ENCODE measurements around the gene HELZ. TPM values are rescaled to one million over a fixed set of nuclear protein-coding genes. Genes with fewer than 3 reads are reported as not detected.
"Not testable (repeated sequence)": the region's sequence is repeated elsewhere in the genome, so short reads cannot be mapped to it uniquely, and the experiment has no call there.

Gene HELZ
- polyA plus RNA-seq, 6 donors from 2014 or later, result 34.5 to 94.7 (median 75.5) TPM

- Mint-ChIP-seq H3K9me3 (peaks cover 0 to 2% (median 0%) of the 10 kb centered on the region in 7 donors), H3K4me3 (no peak overlapping the region), H3K36me3 (peaks cover 34 to 46% of the 10 kb centered on the region in 2 donors), H3K27ac (peak overlapping the region in 1 of 6 donors; percentile 21), H3K27me3 (no peaks in the 10 kb centered on the region), H3K4me1 (peaks cover 0 to 9% (median 0%) of the 10 kb centered on the region in 3 donors)
- no peak for DNase-seq
- no peak for ATAC-seq (ENCODE audit: low read depth in 2 of 2)
These were observed 92.2 kb downstream of the HELZ start for GRCh38 chr17:67152824-67153223.

- ATAC-seq (ENCODE audit: low read depth in 2 of 2), result no peak
- H3K27me3 Mint-ChIP-seq, result no peaks in the 10 kb centered on the region
- peaks cover 0 to 2% (median 0%) of the 10 kb centered on the region in 7 donors for H3K9me3 Mint-ChIP-seq
- peak overlapping the region in 1 of 6 donors; percentile 2 for H3K27ac Mint-ChIP-seq
- no peak for DNase-seq
- H3K36me3 Mint-ChIP-seq, result peaks cover 29 to 43% of the 10 kb centered on the region in 2 donors
- H3K4me1 Mint-ChIP-seq, result peaks cover 0 to 5% (median 0%) of the 10 kb centered on the region in 3 donors
- H3K4me3 Mint-ChIP-seq, result no peak overlapping the region
These were observed 93.3 kb downstream of the HELZ start for GRCh38 chr17:67151717-67152116.

- ATAC-seq (ENCODE audit: low read depth in 2 of 2) (no peak), DNase-seq (no peak)
- Mint-ChIP-seq H3K9me3 (peaks cover 0 to 2% (median 0%) of the 10 kb centered on the region in 7 donors), H3K4me1 (no peaks in the 10 kb centered on the region), H3K36me3 (peaks cover 22 to 39% of the 10 kb centered on the region in 2 donors), H3K4me3 (no peak overlapping the region), H3K27ac (no peak overlapping the region), H3K27me3 (no peaks in the 10 kb centered on the region)
These were observed 94.2 kb downstream of the HELZ start for GRCh38 chr17:67150826-67151225.

- no peaks in the 10 kb centered on the region for H3K9me3 Mint-ChIP-seq
- H3K27me3 Mint-ChIP-seq, result no peaks in the 10 kb centered on the region
- ATAC-seq (ENCODE audit: low read depth in 2 of 2), result no peak
- H3K27ac Mint-ChIP-seq, result no peak overlapping the region
- peaks cover 15 to 50% of the 10 kb centered on the region in 2 donors for H3K36me3 Mint-ChIP-seq
- DNase-seq, result no peak
- no peaks in the 10 kb centered on the region for H3K4me1 Mint-ChIP-seq
- no peak overlapping the region for H3K4me3 Mint-ChIP-seq
These were observed 96.6 kb downstream of the HELZ start for GRCh38 chr17:67148352-67148751.

GRCh38 chr17:67145183-67145805 is 99.7 kb downstream of the HELZ start:
- DNase-seq (no peak), ATAC-seq (ENCODE audit: low read depth in 2 of 2) (no peak)
- Mint-ChIP-seq H3K4me1 (peaks cover 0 to 6% (median 3%) of the 10 kb centered on the region in 3 donors), H3K4me3 (no peak overlapping the region), H3K36me3 (peaks cover 15 to 40% of the 10 kb centered on the region in 2 donors), H3K9me3 (peaks cover 0 to 5% (median 0%) of the 10 kb centered on the region in 7 donors), H3K27me3 (no peaks in the 10 kb centered on the region), H3K27ac (no peak overlapping the region)

- DNase-seq, result no peak
- ATAC-seq (ENCODE audit: low read depth in 2 of 2), result no peak
- no peaks in the 10 kb centered on the region for H3K27me3 Mint-ChIP-seq
- peak overlapping the region in 1 of 6 donors; percentile 41 for H3K27ac Mint-ChIP-seq
- H3K9me3 Mint-ChIP-seq, result peaks cover 0 to 5% (median 0%) of the 10 kb centered on the region in 7 donors
- peaks cover 0 to 13% (median 3%) of the 10 kb centered on the region in 3 donors for H3K4me1 Mint-ChIP-seq
- H3K4me3 Mint-ChIP-seq, result no peak overlapping the region
- H3K36me3 Mint-ChIP-seq, result peaks cover 24 to 49% of the 10 kb centered on the region in 2 donors
These were observed 101.7 kb downstream of the HELZ start for GRCh38 chr17:67143318-67143717.

GRCh38 chr17:67142030-67142429 is 103.0 kb downstream of the HELZ start:
- H3K4me3 Mint-ChIP-seq; DNase-seq; H3K9me3 Mint-ChIP-seq; ATAC-seq (ENCODE audit: low read depth in 2 of 2); H3K27ac Mint-ChIP-seq; H3K27me3 Mint-ChIP-seq: not testable (repeated sequence)
- Mint-ChIP-seq H3K4me1 (peaks cover 0 to 16% (median 3%) of the 10 kb centered on the region in 3 donors), H3K36me3 (peaks cover 37 to 53% of the 10 kb centered on the region in 2 donors)

- Mint-ChIP-seq H3K9me3 (peaks cover 0 to 5% (median 0%) of the 10 kb centered on the region in 7 donors), H3K4me3 (no peak overlapping the region), H3K27ac (peak overlapping the region in 1 of 6 donors; percentile 57), H3K27me3 (no peaks in the 10 kb centered on the region), H3K36me3 (peaks cover 50 to 56% of the 10 kb centered on the region in 2 donors), H3K4me1 (peaks cover 0 to 16% (median 3%) of the 10 kb centered on the region in 3 donors)
- DNase-seq (no peak), ATAC-seq (ENCODE audit: low read depth in 2 of 2) (no peak)
These were observed 105.0 kb downstream of the HELZ start for GRCh38 chr17:67139784-67140665.

GRCh38 chr17:67139289-67139688 is 105.7 kb downstream of the HELZ start:
- no peaks in the 10 kb centered on the region for H3K27me3 Mint-ChIP-seq
- H3K4me3 Mint-ChIP-seq, result no peak overlapping the region
- DNase-seq (no peak), ATAC-seq (ENCODE audit: low read depth in 2 of 2) (no peak)
- peaks cover 0 to 5% (median 0%) of the 10 kb centered on the region in 7 donors for H3K9me3 Mint-ChIP-seq
- peak overlapping the region in 1 of 6 donors; percentile 6 for H3K27ac Mint-ChIP-seq
- H3K36me3 Mint-ChIP-seq, result peaks cover 50 to 53% of the 10 kb centered on the region in 2 donors
- peaks cover 0 to 16% (median 3%) of the 10 kb centered on the region in 3 donors for H3K4me1 Mint-ChIP-seq

- Mint-ChIP-seq H3K36me3 (peaks cover 46 to 50% of the 10 kb centered on the region in 2 donors), H3K4me3 (no peak overlapping the region), H3K9me3 (peaks cover 0 to 5% (median 0%) of the 10 kb centered on the region in 7 donors), H3K27ac (no peak overlapping the region), H3K27me3 (no peaks in the 10 kb centered on the region), H3K4me1 (peaks cover 0 to 16% (median 3%) of the 10 kb centered on the region in 3 donors)
- DNase-seq (no peak), ATAC-seq (ENCODE audit: low read depth in 2 of 2) (no peak)
These were observed 106.6 kb downstream of the HELZ start for GRCh38 chr17:67138392-67138791.

- ATAC-seq (ENCODE audit: low read depth in 2 of 2), result no peak
- H3K27ac Mint-ChIP-seq, result peak overlapping the region in 2 of 6 donors; percentile 53 to 61
- peaks cover 46 to 50% of the 10 kb centered on the region in 2 donors for H3K36me3 Mint-ChIP-seq
- H3K4me1 Mint-ChIP-seq, result peaks cover 0 to 16% (median 3%) of the 10 kb centered on the region in 3 donors
- no peak overlapping the region for H3K4me3 Mint-ChIP-seq
- DNase-seq, result no peak
- H3K9me3 Mint-ChIP-seq, result peaks cover 0 to 5% (median 0%) of the 10 kb centered on the region in 7 donors
- no peaks in the 10 kb centered on the region for H3K27me3 Mint-ChIP-seq
These were observed 107.1 kb downstream of the HELZ start for GRCh38 chr17:67137860-67138259.

- no peak overlapping the region for H3K4me3 Mint-ChIP-seq
- no peak overlapping the region for H3K27ac Mint-ChIP-seq
- DNase-seq, result no peak
- no peak for ATAC-seq (ENCODE audit: low read depth in 2 of 2)
- peaks cover 0 to 16% (median 4%) of the 10 kb centered on the region in 3 donors for H3K4me1 Mint-ChIP-seq
- H3K36me3 Mint-ChIP-seq, result peaks cover 43 to 44% of the 10 kb centered on the region in 2 donors
- H3K27me3 Mint-ChIP-seq, result no peaks in the 10 kb centered on the region
- peaks cover 0 to 2% (median 0%) of the 10 kb centered on the region in 7 donors for H3K9me3 Mint-ChIP-seq
These were observed 108.0 kb downstream of the HELZ start for GRCh38 chr17:67137026-67137370.

GRCh38 chr17:67136191-67137025 is 108.6 kb downstream of the HELZ start:
- Mint-ChIP-seq H3K27ac (no peak overlapping the region), H3K9me3 (no peaks in the 10 kb centered on the region), H3K36me3 (peaks cover 40 to 45% of the 10 kb centered on the region in 2 donors), H3K4me3 (no peak overlapping the region), H3K27me3 (no peaks in the 10 kb centered on the region), H3K4me1 (peaks cover 0 to 16% (median 2%) of the 10 kb centered on the region in 3 donors)
- no peak for DNase-seq
- no peak for ATAC-seq (ENCODE audit: low read depth in 2 of 2)

Measured in naive B cell (primary cell).